Transverse colon (tissue), 4 donors: ENCODE data around the gene ARL4C.

ENCODE experiments used
- CTCF ChIP-seq, 5 experiments: fragments of 200-600 bp in 3 of 5; fragments of 450-650 bp in 2 of 5; sonication (generic) in 3 of 5; IDR thresholded peaks; 1 replicate in 2 of 5; 2 replicates in 3 of 5; pipeline ENCODE4 v1.5.1; 2016 to 2017; ENCODE audit warnings: antibody characterized with exemption in 5 of 5, inconsistent platforms in 3 of 5, mild to moderate bottlenecking in 2 of 5, moderate library complexity in 1 of 5
- POLR2A ChIP-seq: fragments of 450-650 bp; IDR thresholded peaks from one replicate; pipeline ENCODE4 v1.6.1; 2016; ENCODE audit warnings: antibody characterized with exemption, mild to moderate bottlenecking, moderate library complexity
- POLR2AphosphoS5 ChIP-seq, 3 donors: sonication (generic); formaldehyde crosslinking; IDR thresholded peaks; one replicate each; pipeline ENCODE4 v1.6.1; 2016; ENCODE audit warnings: antibody characterized with exemption in 3 of 3

DNA sequence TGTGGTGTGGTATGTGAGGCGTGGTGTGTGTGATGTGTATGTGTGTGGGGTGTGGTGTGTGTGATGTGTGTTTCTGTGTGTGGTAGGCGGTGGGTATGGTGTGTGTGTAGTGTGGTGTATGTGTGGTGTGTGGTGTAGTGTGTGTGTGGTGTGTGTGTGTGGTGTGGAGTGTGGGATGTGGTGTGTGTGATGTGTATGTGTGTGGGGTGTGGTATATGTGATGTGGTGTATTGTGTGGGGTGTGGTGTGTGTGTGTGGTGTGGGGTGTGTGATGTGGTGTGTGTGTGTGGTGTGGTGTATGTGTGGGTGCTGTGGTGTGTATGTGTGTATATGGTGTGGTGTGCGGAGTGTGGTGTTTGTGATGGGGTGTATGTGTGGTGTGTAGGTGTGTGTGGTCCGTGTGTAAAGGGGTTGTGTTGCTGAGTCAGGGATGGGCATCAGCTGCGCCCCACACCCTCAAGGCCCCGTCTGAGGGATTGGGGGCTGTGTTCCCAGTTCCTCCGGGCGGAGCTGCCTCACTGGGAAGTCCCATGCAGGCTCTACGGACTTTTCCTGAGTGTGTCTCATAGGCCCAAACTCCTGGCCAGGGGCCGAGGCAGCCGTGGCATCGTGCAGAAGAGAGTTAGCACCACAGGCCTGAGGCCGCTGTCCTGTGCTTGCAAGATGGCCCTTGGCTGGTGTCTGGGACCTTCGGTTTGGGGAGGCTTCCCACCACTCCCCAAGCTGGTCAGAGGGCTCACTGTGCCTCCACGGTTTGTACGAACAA lies 18.2 kb upstream of the ARL4C start:
- no peak for TF ChIP-seq CTCF (IDR thresholded peaks at IDR 0.05)
- TF ChIP-seq POLR2A = no peak
- TF ChIP-seq POLR2AphosphoS5 (IDR thresholded peaks at IDR 0.05) = no peak
